ENCODE data around the gene CHRND.

- TF ChIP-seq CTCF (tag by site-specific recombination; IDR thresholded peaks at IDR 0.05) (no peak), ZNF645 (tag by site-specific recombination; IDR thresholded peaks at IDR 0.05) (no peak), YY1 (tag by site-specific recombination; IDR thresholded peaks at IDR 0.05) (no peak), ZNF354C (tag by site-specific recombination; IDR thresholded peaks at IDR 0.05; ENCODE audit: borderline replicate concordance, low read depth) (no peak), BCL11B (tag by site-specific recombination; IDR thresholded peaks at IDR 0.05; ENCODE audit: low read depth) (no peak), ZBTB21 (tag by site-specific recombination; IDR thresholded peaks at IDR 0.05) (no peak), ZBTB8A (tag by site-specific recombination; IDR thresholded peaks at IDR 0.05) (no peak), TSHZ1 (tag by site-specific recombination; IDR thresholded peaks at IDR 0.05; ENCODE audit: borderline replicate concordance) (no peak), ZNF248 (tag by site-specific recombination; IDR thresholded peaks at IDR 0.05) (no peak), ZSCAN30 (tag by site-specific recombination; IDR thresholded peaks at IDR 0.05) (no peak), BCL11A (tag by site-specific recombination; IDR thresholded peaks at IDR 0.05; ENCODE audit: low read depth) (no peak)
Observed at GRCh38 chr2:232520489-232520888, 5.5 kb upstream of the CHRND start.
